PC-9 (cell line): ENCODE measurements around the gene CCL16. TPM values are rescaled to one million over a fixed set of nuclear protein-coding genes. Genes with fewer than 3 reads are reported as not detected.

Experiments
- BruUV-seq: library from RNA; stranded (reverse); fragments of 400-500 nt; replicated peaks from 2 replicates; lab custom pipeline; 2021; lab: Mats Ljungman, UMichigan
- CTCF ChIA-PET: fragments of 300-600 bp; sonication (Branson Sonifier 250); formaldehyde crosslinking; loops from one replicate; lab custom pipeline; 2022; ENCODE audit warnings: antibody characterized with exemption; lab: Charles Lee
- POLR2A ChIA-PET: fragments of 300-600 bp; sonication (Branson Sonifier 250); formaldehyde crosslinking; loops from one replicate; lab custom pipeline; 2022; ENCODE audit warnings: antibody characterized with exemption; ENCODE audit not compliant: unreplicated experiment; lab: Charles Lee
- DNase-seq, 2 experiments: peaks; one replicate each; pipeline versions ENCODE4 v3.0.0 to v3.0.0-alpha.2; 2015 to 2022; ENCODE audit warnings: mixed read lengths in 1 of 2
- H2AFZ ChIP-seq: fragments of 200-600 bp; sonication (generic); 2 replicates; pipeline ENCODE4 v1.8.1; 2017; ENCODE audit warnings: antibody characterized with exemption
- H3F3A ChIP-seq: fragments of 200-600 bp; sonication (generic); 2 replicates; pipeline ENCODE4 v1.8.1; 2017; ENCODE audit warnings: antibody characterized with exemption, mild to moderate bottlenecking, low read depth; ENCODE audit not compliant: insufficient read depth
- H3K27ac ChIP-seq: fragments of 200-600 bp; sonication (generic); 2 replicates; pipeline ENCODE4 v1.6.1; 2016; ENCODE audit warnings: mixed run types
- H3K27me3 ChIP-seq: fragments of 200-600 bp; sonication (generic); 2 replicates; pipeline ENCODE4 v1.6.1; 2016; ENCODE audit warnings: low read depth, mixed run types; ENCODE audit not compliant: insufficient read depth
- H3K36me3 ChIP-seq: fragments of 200-600 bp; sonication (generic); 2 replicates; pipeline ENCODE4 v1.6.1; 2016; ENCODE audit warnings: low read depth, mixed run types
- H3K4me1 ChIP-seq: fragments of 200-600 bp; sonication (generic); replicated peaks from 2 replicates; pipeline ENCODE4 v1.6.1; 2016; ENCODE audit warnings: mixed run types; ENCODE audit not compliant: insufficient read depth
- H3K4me2 ChIP-seq: fragments of 200-600 bp; sonication (generic); 2 replicates; pipeline ENCODE4 v1.6.1; 2017; ENCODE audit warnings: mixed run types
- H3K4me3 ChIP-seq: fragments of 200-600 bp; sonication (generic); 2 replicates; pipeline ENCODE4 v1.6.1; 2016; ENCODE audit warnings: mixed run types
- H3K79me2 ChIP-seq: fragments of 200-600 bp; sonication (generic); 2 replicates; pipeline ENCODE4 v1.6.1; 2017; ENCODE audit warnings: low read depth, mixed run types
- H3K9me2 ChIP-seq: fragments of 200-600 bp; sonication (generic); 2 replicates; pipeline ENCODE4 v1.8.1; 2017; ENCODE audit warnings: mild to moderate bottlenecking; ENCODE audit not compliant: insufficient read depth
- H3K9me3 ChIP-seq: fragments of 200-600 bp; sonication (generic); 2 replicates; pipeline ENCODE4 v1.8.1; 2016; ENCODE audit warnings: low read depth; ENCODE audit not compliant: insufficient read depth
- H4K20me1 ChIP-seq: fragments of 200-600 bp; sonication (generic); 2 replicates; pipeline ENCODE4 v1.8.1; 2017; ENCODE audit not compliant: insufficient read depth
- CTCF ChIP-seq: fragments of 200-600 bp; sonication (generic); conservative IDR thresholded peaks from 2 replicates; pipeline ENCODE4 v1.6.1; 2017; ENCODE audit warnings: mixed run types, antibody characterized with exemption, mild to moderate bottlenecking, moderate library complexity
- EZH2 ChIP-seq: fragments of 200-600 bp; sonication (generic); IDR thresholded peaks from 2 replicates; pipeline ENCODE4 v1.8.0; 2017; ENCODE audit warnings: antibody characterized with exemption, low read depth
- intact Hi-C: fragments of 100-400 bp; cut with micrococcal nuclease; formaldehyde crosslinking; loops from one replicate; pipeline ENCODE4 v1.10.0; 2022; ENCODE audit not compliant: unreplicated experiment
- total RNA-seq: library from RNA; stranded (reverse); gene quantifications from 2 replicates; pipeline ENCODE4 v1.2.3, GENCODE V29; 2021

CCL16 gene
- total RNA-seq, 1 experiment from 2014 or later, result not detected

DNA sequence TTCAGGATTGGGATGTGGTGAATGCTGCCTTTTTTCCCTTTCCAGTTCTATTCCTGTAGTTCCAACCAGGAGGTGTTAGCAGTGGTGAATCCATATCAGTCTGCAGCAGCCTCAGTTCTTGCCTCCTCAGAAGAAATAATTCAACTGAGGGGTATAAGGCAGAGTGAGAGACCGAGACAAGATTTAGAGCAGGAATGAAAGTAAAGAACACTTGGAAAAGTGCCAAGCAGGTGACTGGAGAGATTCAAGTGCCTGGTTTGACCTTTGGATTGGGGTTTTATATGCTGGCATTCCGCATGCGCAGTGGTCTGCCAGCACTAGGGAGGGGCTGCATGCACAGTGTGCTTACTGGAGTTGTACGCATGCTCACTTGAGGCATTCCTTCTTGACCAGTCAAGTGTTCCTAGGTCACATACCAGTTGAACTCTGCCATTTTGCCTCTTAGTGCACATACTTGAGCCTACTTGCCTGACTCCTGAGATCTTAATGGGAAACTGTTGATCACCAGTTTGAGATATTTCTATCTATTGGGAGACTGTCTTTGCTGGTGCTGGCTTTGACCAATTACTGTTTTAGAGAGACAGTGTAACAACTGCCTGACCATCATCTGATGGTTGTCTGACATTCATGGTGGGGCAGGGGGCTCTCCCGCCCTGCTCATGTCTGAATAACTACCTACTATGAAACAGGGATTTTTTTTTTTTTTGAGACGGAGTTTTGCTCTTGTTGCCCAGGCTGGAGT lies 20.7 kb upstream of the CCL16 start:
- Histone ChIP-seq H3K9me3 (no peaks in the 10 kb centered on the region), H3K4me1 (no peaks in the 10 kb centered on the region), H3K4me2 (no peak overlapping the region), H3K79me2 (no peaks in the 10 kb centered on the region), H3F3A (no peaks in the 10 kb centered on the region), H3K9me2 (no peaks in the 10 kb centered on the region), H4K20me1 (no peaks in the 10 kb centered on the region), H3K27ac (no peak overlapping the region), H2AFZ (no peak overlapping the region), H3K27me3 (peaks cover 57% of the 10 kb centered on the region), H3K4me3 (no peak overlapping the region), H3K36me3 (no peaks in the 10 kb centered on the region)
- ChIA-PET POLR2A (no interaction called here), CTCF (no interaction called here)
- intact Hi-C loops, result no loop called here
- no peak for DNase-seq
- TF ChIP-seq EZH2, result no peak
- TF ChIP-seq CTCF, result no peak
- BruUV-seq, result no TSS peak

- no peaks in the 10 kb centered on the region for H3K4me1 ChIP-seq
- no peak within 1 kb of the TSS for H3K4me2 ChIP-seq
- DNase-seq, result no peak
- H2AFZ ChIP-seq, result no peak within 1 kb of the TSS
- H3K27ac ChIP-seq, result no peak within 1 kb of the TSS
- H4K20me1 ChIP-seq, result no peaks in the 10 kb centered on the region
- ChIA-PET CTCF (no interaction called here), POLR2A (no interaction called here)
- H3K9me3 ChIP-seq, result no peaks in the 10 kb centered on the region
- TF ChIP-seq CTCF (no peak), EZH2 (no peak)
- no peaks in the 10 kb centered on the region for H3K9me2 ChIP-seq
- H3F3A ChIP-seq, result no peaks in the 10 kb centered on the region
- no peaks in the 10 kb centered on the region for H3K36me3 ChIP-seq
- no peak within 1 kb of the TSS for H3K4me3 ChIP-seq
- peaks cover 64% of the 10 kb centered on the region for H3K27me3 ChIP-seq
- BruUV-seq, result no TSS peak
- intact Hi-C loops, result no loop called here
- no peaks in the 10 kb centered on the region for H3K79me2 ChIP-seq
Observed at GRCh38 chr17:36001110-36001771, 19.9 kb upstream of the CCL16 start, which contains the start of gene CCL15. CCL15 (minus strand) TSS chr17:36001553; CDS start chr17:36001492, 61 bp downstream.

DNA sequence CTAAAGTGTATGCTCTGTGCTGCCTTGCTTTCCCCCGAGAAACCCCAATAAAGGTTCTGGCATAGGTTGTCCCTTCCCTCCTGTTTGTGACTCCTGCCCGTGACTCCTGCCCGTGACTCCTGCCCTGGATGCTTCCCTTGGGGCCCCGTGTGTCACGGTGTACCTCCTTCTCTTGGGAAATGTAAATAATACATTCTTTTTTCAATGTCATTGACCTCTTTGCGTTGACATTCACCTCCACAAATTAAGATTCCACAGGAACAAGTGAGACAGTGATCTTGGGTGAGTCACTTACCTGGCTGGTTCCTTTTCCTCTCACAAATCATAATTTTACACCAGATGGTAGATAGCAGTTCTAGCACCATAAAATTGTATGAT lies 19.4 kb upstream of the CCL16 start:
- Histone ChIP-seq H2AFZ (no peak overlapping the region), H3K27me3 (peaks cover 65% of the 10 kb centered on the region), H3K36me3 (no peaks in the 10 kb centered on the region), H3K9me2 (no peaks in the 10 kb centered on the region), H4K20me1 (no peaks in the 10 kb centered on the region), H3K9me3 (no peaks in the 10 kb centered on the region), H3K27ac (no peak overlapping the region), H3K4me2 (no peak overlapping the region), H3K79me2 (no peaks in the 10 kb centered on the region), H3K4me1 (no peaks in the 10 kb centered on the region), H3F3A (no peaks in the 10 kb centered on the region), H3K4me3 (no peak overlapping the region)
- no TSS peak for BruUV-seq
- no peak for DNase-seq
- POLR2A ChIA-PET, result no interaction called here
- CTCF ChIA-PET, result no interaction called here
- intact Hi-C loops, result no loop called here
- no peak for TF ChIP-seq CTCF
- no peak for TF ChIP-seq EZH2
